Fibroblast of mammary gland (primary cell): ENCODE data around the gene SMAD2.
"Not testable (repeated sequence)": the region's sequence is repeated elsewhere in the genome, so short reads cannot be mapped to it uniquely, and the experiment has no call there.

Experiments
- DNase-seq: peaks from one replicate; pipeline ENCODE4 v3.0.0-alpha.2; 2010; ENCODE audit warnings: low read depth
- H3K4me3 ChIP-seq: 2 replicates; pipeline ENCODE4 v1.5.1; 2011; ENCODE audit warnings: low read depth, mild to moderate bottlenecking, low read length, moderate library complexity; ENCODE audit not compliant: control insufficient read depth
- TF ChIP-seq, protein P1 (sequence below): conservative IDR thresholded peaks from 2 replicates; pipeline ENCODE4 v1.5.1; 2011; ENCODE audit warnings: low read depth, low read length, inconsistent platforms; ENCODE audit not compliant: control insufficient read depth, insufficient read depth

The SMAD2 gene

DNA sequence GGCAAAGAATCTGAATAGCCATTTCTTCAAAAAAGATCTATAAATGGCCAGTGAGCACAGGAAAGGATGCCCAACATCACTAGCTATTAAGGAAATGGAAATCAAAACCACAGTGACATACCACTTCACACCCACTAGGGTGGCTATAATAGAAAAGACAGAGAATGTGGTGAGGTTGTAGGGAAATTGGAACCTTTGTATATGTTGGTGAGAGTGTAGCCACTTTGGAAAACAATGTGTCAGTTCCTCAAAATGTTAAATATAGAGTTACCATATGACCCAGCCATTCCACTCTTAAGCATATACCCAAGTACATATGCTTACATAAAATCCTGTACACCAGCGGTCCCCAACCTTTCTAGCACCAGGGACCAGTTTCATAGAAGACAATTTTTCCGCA, 152.8 kb downstream of the SMAD2 start:
- TF ChIP-seq, protein P1, sequence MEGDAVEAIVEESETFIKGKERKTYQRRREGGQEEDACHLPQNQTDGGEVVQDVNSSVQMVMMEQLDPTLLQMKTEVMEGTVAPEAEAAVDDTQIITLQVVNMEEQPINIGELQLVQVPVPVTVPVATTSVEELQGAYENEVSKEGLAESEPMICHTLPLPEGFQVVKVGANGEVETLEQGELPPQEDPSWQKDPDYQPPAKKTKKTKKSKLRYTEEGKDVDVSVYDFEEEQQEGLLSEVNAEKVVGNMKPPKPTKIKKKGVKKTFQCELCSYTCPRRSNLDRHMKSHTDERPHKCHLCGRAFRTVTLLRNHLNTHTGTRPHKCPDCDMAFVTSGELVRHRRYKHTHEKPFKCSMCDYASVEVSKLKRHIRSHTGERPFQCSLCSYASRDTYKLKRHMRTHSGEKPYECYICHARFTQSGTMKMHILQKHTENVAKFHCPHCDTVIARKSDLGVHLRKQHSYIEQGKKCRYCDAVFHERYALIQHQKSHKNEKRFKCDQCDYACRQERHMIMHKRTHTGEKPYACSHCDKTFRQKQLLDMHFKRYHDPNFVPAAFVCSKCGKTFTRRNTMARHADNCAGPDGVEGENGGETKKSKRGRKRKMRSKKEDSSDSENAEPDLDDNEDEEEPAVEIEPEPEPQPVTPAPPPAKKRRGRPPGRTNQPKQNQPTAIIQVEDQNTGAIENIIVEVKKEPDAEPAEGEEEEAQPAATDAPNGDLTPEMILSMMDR: no peak
- no peak for DNase-seq
- no peak overlapping the region for H3K4me3 ChIP-seq

DNA sequence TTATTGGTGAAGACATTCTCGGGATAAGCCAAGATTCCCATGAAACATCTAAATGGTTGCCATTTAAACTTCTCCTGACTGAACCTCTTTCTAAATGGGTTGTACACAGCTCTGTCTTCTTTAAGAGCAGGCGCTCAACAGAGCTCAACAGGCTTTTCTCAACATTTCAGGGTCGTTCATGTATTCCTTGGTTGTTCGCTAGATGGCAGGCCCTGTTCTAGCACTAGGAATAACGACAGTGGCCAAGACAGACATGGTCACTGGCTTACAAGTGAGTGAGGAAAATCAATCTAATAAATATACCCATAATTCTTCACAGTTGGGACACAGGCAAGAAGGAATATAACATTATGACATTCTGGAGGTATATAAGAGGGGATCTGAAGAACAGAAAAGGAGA, 154.5 kb downstream of the SMAD2 start:
- H3K4me3 ChIP-seq: no peak overlapping the region
- TF ChIP-seq, protein P1: no peak
- DNase-seq: peak; percentile 8

DNA sequence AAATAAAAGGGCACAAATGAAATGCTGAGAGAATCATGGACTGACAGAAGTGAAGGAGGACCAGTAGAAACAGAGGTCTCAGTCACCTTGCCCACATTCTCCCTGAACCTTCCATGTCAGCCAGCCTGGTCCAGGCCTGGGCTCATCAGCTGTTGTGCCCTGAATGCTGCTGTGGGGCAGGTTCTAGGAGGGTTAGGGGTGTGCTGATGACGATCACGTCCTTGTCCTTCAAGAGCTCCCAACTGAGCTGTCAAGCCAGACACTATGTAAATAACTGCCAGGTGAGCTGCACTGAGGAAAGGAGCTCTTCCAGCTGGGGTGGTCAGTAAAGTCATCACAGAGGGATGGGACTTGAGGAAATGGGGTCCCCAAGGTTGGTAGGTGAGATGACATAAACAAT, 156.5 kb downstream of the SMAD2 start:
- TF ChIP-seq, protein P1: no peak
- no peak overlapping the region for H3K4me3 ChIP-seq
- no peak for DNase-seq

DNA sequence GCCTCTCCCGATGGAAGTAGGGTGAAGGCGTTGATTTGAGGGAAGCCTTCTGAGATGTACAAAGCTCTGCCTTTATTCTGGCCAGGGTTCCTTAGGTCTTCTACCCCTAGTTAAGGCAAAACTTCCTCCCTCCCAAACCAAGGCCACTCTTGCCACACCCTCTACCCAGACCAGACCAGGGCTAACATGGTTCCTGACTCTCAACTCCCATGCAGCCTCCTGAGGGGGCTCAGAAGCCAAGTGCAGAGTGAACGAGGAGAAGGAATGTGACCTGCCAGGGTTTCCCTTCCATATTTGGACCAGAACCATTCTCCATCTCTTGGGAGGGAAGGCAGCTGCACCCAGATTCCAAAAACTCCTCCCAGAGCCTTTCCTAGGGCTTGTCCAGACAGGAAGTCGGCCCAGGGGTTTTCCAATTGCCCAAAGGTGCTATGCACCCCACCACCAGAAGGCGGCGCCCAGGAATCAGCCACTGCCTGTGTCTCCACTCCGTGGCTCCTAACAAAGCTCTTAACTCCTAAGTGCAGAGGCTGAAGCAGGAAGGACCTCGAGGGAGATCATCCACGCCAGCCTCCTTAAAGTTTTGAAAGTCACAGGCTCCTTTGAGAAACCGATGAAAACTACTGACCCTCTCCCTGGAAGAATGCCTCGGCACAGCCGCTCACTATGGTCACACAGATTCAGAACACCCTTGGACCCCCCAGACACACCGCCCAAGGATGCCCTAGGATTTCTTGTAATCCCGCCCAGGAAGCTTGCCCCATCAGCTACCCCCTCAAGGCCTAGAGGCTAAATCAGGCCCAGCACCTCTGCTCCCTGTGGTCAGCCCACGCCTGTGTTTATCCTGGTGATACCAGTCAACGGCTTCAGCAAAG, 157.8 kb downstream of the SMAD2 start:
- TF ChIP-seq, protein P1: peak; percentile 92
- no peak overlapping the region for H3K4me3 ChIP-seq
- peak; percentile 64 for DNase-seq

DNA sequence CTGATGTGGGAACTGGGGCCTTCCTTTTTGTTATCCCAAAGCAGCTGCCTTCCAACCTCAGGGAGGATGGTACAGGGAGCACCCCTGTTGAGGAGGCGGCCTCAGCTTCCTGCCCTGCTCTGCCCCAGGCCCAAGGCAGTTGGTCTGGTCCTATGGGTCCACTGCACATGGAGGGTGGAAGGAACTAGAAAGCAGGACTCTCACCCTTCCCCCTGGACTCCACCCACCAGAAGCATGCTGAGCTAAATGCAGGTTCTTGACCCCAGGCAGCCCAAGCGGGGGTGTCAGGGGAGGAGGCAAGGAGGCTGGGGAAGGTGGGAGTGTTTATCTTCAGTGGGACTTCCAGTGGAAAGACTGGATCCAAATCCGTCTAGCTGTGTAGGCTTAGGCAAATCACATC, 158.5 kb downstream of the SMAD2 start:
- TF ChIP-seq, protein P1: no peak
- no peak for DNase-seq
- H3K4me3 ChIP-seq: no peak overlapping the region

DNA sequence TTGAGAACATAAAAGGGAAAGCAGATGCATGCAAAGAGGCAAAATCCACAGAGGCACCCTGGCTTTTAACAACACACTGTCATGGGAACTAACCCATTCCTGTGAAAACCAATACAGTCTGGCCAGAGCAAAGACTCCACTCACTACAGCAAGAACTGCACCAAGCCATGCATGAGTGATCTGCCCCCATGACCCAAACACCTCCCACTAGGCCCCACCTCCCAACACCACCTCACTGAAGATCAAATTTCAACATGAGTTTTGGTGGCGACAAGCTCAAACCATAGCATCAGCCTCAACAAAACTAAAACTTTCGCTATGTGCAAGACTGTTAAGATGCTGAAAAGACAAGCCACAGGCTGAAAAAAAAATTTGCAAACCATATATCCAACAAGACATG, 162.8 kb downstream of the SMAD2 start:
- no peak overlapping the region for H3K4me3 ChIP-seq
- TF ChIP-seq, protein P1: no peak
- no peak for DNase-seq

DNA sequence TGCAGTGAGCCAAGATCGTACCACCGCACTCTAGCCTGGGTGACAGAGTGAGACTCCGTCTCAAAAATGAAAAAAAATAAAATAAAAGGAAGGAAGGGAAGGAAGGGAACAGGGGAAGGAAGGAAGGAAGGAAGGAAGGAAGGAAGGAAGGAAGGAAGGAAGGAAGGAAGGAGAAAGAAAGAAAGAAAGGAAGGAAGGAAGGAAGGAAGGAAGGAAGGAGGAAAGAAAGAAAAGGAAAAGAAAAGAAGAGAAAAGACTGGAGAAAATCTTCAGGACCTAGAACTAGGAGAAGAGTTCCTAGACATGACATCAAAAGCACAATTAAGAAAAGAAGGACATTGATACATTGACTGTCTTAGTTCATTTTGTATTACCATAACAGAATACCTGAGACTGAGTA, 163.3 kb downstream of the SMAD2 start:
- not testable (repeated sequence) for DNase-seq, H3K4me3 ChIP-seq
